ENCODE results near the gene TMEM54.

The TMEM54 gene

GRCh38 chr1:32864375-32865019 is 36.7 kb downstream of the TMEM54 start:
- no peak for DNase-seq (ENCODE audit: extremely low read depth in 1 of 2, low read depth in 1 of 2)

GRCh38 chr1:32863881-32864245 is 37.3 kb downstream of the TMEM54 start:
- no peak for DNase-seq (ENCODE audit: extremely low read depth in 1 of 2, low read depth in 1 of 2)

GRCh38 chr1:32863218-32863880 is 37.8 kb downstream of the TMEM54 start:
- no peak for DNase-seq (ENCODE audit: extremely low read depth in 1 of 2, low read depth in 1 of 2)

GRCh38 chr1:32861904-32862695 is 39.1 kb downstream of the TMEM54 start:
- no peak for DNase-seq (ENCODE audit: extremely low read depth in 1 of 2, low read depth in 1 of 2)

GRCh38 chr1:32860566-32860965 is 40.6 kb downstream of the TMEM54 start:
- DNase-seq (ENCODE audit: extremely low read depth in 1 of 2, low read depth in 1 of 2): no peak

GRCh38 chr1:32859915-32860314 is 41.3 kb downstream of the TMEM54 start:
- DNase-seq (ENCODE audit: extremely low read depth in 1 of 2, low read depth in 1 of 2): no peak

GRCh38 chr1:32858791-32859190 is 42.4 kb downstream of the TMEM54 start:
- no peak for DNase-seq (ENCODE audit: extremely low read depth in 1 of 2, low read depth in 1 of 2)

- no peak for DNase-seq (ENCODE audit: extremely low read depth in 1 of 2, low read depth in 1 of 2)
These were observed 43.1 kb downstream of the TMEM54 start for GRCh38 chr1:32858136-32858535.

- DNase-seq (ENCODE audit: extremely low read depth in 1 of 2, low read depth in 1 of 2): no peak
These were observed 45.1 kb downstream of the TMEM54 start for GRCh38 chr1:32855861-32856617.

GRCh38 chr1:32848354-32849063 is 52.7 kb downstream of the TMEM54 start:
- no peak for DNase-seq (ENCODE audit: extremely low read depth in 1 of 2, low read depth in 1 of 2)

Measured in activated CD8-positive, alpha-beta memory T cell treated with anti-CD3 and anti-CD28 coated beads for 1 hour (primary cell).